ENCODE results near the gene FGF16. TPM values are rescaled to one million over a fixed set of nuclear protein-coding genes. Genes with fewer than 3 reads are reported as not detected.

Gene FGF16
- total RNA-seq, 4 donors from 2014 or later: not detected

DNA sequence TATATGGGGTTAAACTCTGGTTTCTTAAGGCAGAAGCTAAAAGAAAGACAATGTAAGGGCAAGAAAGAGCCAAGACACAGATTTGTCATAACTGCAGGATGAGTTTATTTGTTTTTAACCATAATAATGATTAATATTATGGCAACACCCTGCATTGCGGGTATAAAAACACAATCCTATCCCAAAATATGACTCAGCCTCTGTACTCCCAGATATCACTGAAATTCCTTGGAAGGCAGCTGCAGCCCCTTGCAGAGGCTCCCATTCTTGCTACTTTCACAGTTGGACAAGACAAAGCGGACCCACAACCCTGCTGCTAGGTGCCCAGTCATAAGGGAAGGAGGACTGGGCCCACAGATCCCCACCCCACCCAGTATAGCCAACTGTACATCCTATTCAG lies 20.4 kb upstream of the FGF16 start:
- in situ Hi-C loops (cut with MboI; ENCODE audit: low pct_ligation_motif_present in 1 of 4, low pct_unique_long_range_greater_than_20kb in 1 of 4, low sequenced_read_pairs in 3 of 4): no loop called here
- H3K36me3 ChIP-seq: no peaks in the 10 kb centered on the region
- WGBS, 2 donors (ENCODE audit: low coverage in 1 of 2): 88% methylated on average over 2 of the region's 2 CpGs; no CpG with 5 or more reads in 1 of the 2 donors

GRCh38 chrX:77427611-77428010 lies 19.6 kb upstream of the FGF16 start:
- in situ Hi-C loops (cut with MboI; ENCODE audit: low pct_ligation_motif_present in 1 of 4, low pct_unique_long_range_greater_than_20kb in 1 of 4, low sequenced_read_pairs in 3 of 4): no loop called here

More for the DNA sequence above, 20.4 kb upstream of the FGF16 start:
- no peaks in the 10 kb centered on the region for H3K9me3 ChIP-seq
- intact Hi-C loops (cut with DNase I; ENCODE audit: low total_unique reads): no loop called here
- H3K27ac ChIP-seq: no peak overlapping the region
- no peaks in the 10 kb centered on the region for H3K27me3 ChIP-seq
- H3K4me1 ChIP-seq: no peaks in the 10 kb centered on the region
- DNase-seq: no peak
- H3K4me3 ChIP-seq: no peak overlapping the region
- no peak for TF ChIP-seq POLR2A (IDR thresholded peaks at IDR 0.05)
- no peak for TF ChIP-seq EP300 (IDR thresholded peaks at IDR 0.05; ENCODE audit: low read depth)
- TF ChIP-seq CTCF (IDR thresholded peaks at IDR 0.05): no peak
- TF ChIP-seq POLR2AphosphoS5 (IDR thresholded peaks at IDR 0.05): no peak

DNA sequence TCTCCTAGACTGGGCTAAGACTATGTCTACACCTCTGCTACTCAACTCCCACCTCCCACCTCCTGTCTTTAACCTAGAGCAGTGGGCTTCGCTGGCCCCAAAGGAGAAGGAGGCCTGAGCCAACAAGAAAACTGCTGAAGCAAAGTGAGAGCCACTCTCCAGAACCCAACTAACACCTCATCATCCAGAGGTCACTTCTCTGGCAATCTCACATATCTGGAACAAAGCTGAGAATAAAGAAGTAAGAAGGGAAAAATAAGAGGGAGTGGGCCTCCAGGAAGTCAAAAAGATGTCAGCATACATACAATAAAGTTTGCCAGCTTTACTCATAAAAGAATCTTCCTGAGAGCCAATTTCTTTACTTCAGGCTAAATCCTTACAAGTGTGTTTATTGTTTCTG lies 18.6 kb upstream of the FGF16 start:
- Histone ChIP-seq H3K36me3 (no peaks in the 10 kb centered on the region), H3K27ac (no peak overlapping the region), H3K27me3 (no peaks in the 10 kb centered on the region), H3K4me1 (no peaks in the 10 kb centered on the region), H3K4me3 (no peak overlapping the region), H3K9me3 (no peaks in the 10 kb centered on the region)
- no peak for TF ChIP-seq POLR2A (IDR thresholded peaks at IDR 0.05)
- intact Hi-C loops (cut with DNase I; ENCODE audit: low total_unique reads): no loop called here
- in situ Hi-C loops (cut with MboI; ENCODE audit: low pct_ligation_motif_present in 1 of 4, low pct_unique_long_range_greater_than_20kb in 1 of 4, low sequenced_read_pairs in 3 of 4): no loop called here
- 53% methylated on average over 1 of the region's 1 CpG; no CpG with 5 or more reads in 1 of the 2 donors for WGBS, 2 donors (ENCODE audit: low coverage in 1 of 2)
- no peak for DNase-seq

More at GRCh38 chrX:77427611-77428010, 19.6 kb upstream of the FGF16 start:
- no peaks in the 10 kb centered on the region for H3K9me3 ChIP-seq
- H3K27ac ChIP-seq: no peak overlapping the region
- H3K27me3 ChIP-seq: no peaks in the 10 kb centered on the region
- 94% methylated on average over 1 of the region's 1 CpG; no CpG with 5 or more reads in 1 of the 2 donors for WGBS, 2 donors (ENCODE audit: low coverage in 1 of 2)
- no peak for TF ChIP-seq POLR2A (IDR thresholded peaks at IDR 0.05)
- no peak for TF ChIP-seq POLR2AphosphoS5 (IDR thresholded peaks at IDR 0.05)
- no peak for TF ChIP-seq EP300 (IDR thresholded peaks at IDR 0.05; ENCODE audit: low read depth)
- TF ChIP-seq CTCF (IDR thresholded peaks at IDR 0.05): no peak
- H3K4me3 ChIP-seq: no peak overlapping the region
- no peaks in the 10 kb centered on the region for H3K4me1 ChIP-seq
- no peak for DNase-seq
- intact Hi-C loops (cut with DNase I; ENCODE audit: low total_unique reads): no loop called here
- no peaks in the 10 kb centered on the region for H3K36me3 ChIP-seq

DNA sequence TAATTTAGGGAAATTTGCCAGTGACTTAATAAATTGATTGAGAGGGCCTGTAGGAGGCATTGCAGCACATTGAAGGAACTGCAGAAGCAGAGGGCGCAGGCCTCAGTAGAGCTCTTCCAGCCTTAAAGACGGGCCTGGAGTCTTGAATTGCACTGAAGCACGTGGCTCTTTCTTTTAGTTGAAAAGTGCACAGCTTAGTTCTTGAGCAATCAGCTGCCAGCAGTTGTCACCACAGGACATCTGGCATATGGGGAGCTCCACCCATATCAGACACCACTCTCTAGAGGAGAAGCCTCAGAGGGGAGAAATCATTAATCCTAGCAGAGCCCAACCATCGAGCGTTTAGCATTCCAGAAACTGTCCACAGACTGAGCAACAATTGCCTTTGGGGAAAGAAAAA lies 16.0 kb upstream of the FGF16 start:
- DNase-seq: no peak
- H3K4me1 ChIP-seq: no peaks in the 10 kb centered on the region
- no peak overlapping the region for H3K4me3 ChIP-seq
- in situ Hi-C loops (cut with MboI; ENCODE audit: low pct_ligation_motif_present in 1 of 4, low pct_unique_long_range_greater_than_20kb in 1 of 4, low sequenced_read_pairs in 3 of 4): no loop called here
- no peak overlapping the region for H3K27ac ChIP-seq
- intact Hi-C loops (cut with DNase I; ENCODE audit: low total_unique reads): no loop called here
- no peaks in the 10 kb centered on the region for H3K36me3 ChIP-seq
- TF ChIP-seq POLR2A (IDR thresholded peaks at IDR 0.05): no peak
- no peak for TF ChIP-seq CTCF (IDR thresholded peaks at IDR 0.05)
- no peak for TF ChIP-seq EP300 (IDR thresholded peaks at IDR 0.05; ENCODE audit: low read depth)
- TF ChIP-seq POLR2AphosphoS5 (IDR thresholded peaks at IDR 0.05): no peak
- WGBS, 2 donors (ENCODE audit: low coverage in 1 of 2): 46% methylated on average over 5 of the region's 5 CpGs; no CpG with 5 or more reads in 1 of the 2 donors
- H3K9me3 ChIP-seq: no peaks in the 10 kb centered on the region
- no peaks in the 10 kb centered on the region for H3K27me3 ChIP-seq

GRCh38 chrX:77433001-77433400 lies 14.2 kb upstream of the FGF16 start:
- Histone ChIP-seq H3K4me1 (no peaks in the 10 kb centered on the region), H3K27me3 (no peaks in the 10 kb centered on the region), H3K9me3 (no peaks in the 10 kb centered on the region), H3K4me3 (no peak overlapping the region), H3K36me3 (no peaks in the 10 kb centered on the region), H3K27ac (no peak overlapping the region)
- 84 to 100% methylated on average over 1 of the region's 1 CpG for WGBS, 2 donors (ENCODE audit: low coverage in 1 of 2)
- DNase-seq: no peak
- in situ Hi-C loops (cut with MboI; ENCODE audit: low pct_ligation_motif_present in 1 of 4, low pct_unique_long_range_greater_than_20kb in 1 of 4, low sequenced_read_pairs in 3 of 4): no loop called here
- intact Hi-C loops (cut with DNase I; ENCODE audit: low total_unique reads): no loop called here
- no peak for TF ChIP-seq POLR2AphosphoS5 (IDR thresholded peaks at IDR 0.05)
- TF ChIP-seq EP300 (IDR thresholded peaks at IDR 0.05; ENCODE audit: low read depth): no peak
- TF ChIP-seq POLR2A (IDR thresholded peaks at IDR 0.05): no peak
- no peak for TF ChIP-seq CTCF (IDR thresholded peaks at IDR 0.05)

Data from transverse colon (tissue), 4 donors.